Activated CD4-positive, CD25-positive, alpha-beta regulatory T cell treated with anti-CD3 and anti-CD28 coated beads, Interleukin-2, amount 50 U/mL, for 24 hours (primary cell): ENCODE results near the gene PKP1.

Experiments
- ATAC-seq, 2 donors: fragments of 150-1000 bp; cut with Tn5 transposase; one replicate each; pipeline ENCODE4 v1.10.0; 2021; ENCODE audit warnings: mild to moderate bottlenecking in 1 of 2, moderate library complexity in 1 of 2

The PKP1 gene

DNA sequence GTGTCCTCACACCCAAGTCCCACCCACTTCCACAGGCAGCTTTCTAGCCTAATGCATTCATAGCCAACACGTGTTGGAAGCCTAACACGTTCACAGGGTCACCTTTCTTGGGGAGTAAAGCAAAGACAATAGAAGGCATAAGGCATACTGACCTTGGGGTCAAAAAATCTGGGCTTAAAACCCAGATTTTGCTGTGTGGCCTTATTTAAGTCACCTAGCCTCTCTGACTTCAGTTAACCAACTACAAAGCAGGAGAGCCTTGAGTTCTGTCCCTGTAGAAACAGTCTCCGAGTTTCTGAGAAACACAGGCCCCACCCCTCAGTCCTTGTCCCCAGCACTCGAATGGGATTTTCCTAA, 92.8 kb downstream of the PKP1 start:
- ATAC-seq = no peak

DNA sequence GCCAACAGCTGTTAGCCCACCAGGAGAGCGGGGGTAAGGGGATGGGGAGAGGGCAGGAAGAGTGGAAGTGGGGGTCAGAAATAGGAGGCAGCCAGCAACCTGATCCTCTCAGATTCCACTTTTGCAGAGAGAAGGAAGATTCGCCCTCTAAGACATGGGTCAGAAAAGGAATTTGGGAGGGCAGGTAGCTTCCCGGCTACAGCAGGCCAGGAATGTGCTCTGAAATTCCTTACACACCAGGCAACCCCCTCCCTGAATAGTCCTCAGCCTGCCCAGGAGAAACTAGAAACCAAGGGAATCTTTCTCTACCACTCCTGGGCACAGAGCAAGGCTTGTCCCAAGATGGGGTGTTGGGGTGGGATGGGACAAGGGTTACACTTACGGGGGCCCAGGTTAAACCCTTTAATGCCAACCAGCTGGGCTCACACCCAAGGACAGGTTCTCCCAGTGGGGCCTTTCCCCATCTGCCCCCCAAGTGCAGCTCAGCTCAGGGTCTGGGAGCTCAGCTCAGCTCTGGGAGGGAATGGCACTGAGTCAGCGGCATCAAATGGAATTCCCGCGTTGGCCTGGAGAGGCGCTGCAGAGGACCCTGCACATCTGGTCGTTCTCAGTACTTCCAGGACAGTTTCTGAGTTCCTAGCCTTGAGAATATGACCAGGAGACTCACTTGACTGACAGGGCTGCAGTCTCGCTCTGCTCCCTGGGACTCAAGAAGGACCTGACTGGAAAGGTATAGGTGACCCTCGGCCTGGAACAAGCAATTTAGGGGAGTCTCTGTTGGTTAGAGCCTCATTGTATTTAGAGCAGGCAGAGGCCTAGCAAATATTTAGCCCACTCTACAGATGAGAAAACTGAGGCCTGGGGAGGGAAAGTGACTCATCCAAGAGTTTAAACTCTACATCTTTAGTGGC, 93.4 kb downstream of the PKP1 start:
- ATAC-seq = no peak

DNA sequence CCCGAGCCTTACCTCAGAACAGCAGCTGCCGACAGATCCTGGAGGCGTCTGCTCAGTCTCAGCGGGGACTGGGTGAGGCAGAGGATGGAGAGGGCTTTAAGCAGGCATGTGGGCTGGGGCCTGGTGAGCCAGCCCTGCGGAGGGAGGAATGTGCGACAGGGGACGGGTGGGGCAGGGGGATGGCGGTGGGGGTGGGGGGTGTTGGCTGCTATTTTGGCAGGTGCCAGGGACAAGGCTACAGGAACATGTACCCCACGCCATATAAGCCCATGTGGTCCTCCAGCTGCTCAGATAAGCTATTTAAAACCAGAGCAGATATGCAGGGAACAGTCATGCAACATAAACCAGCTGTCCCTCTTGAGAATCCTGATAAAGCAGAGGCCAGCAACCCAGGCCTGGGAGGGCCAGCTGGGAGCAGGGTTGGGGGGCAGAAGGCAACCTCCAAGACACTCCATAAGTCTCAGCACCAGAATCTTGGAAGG, 94.3 kb downstream of the PKP1 start, which contains the start of gene TNNT2:
Gene TNNT2, minus strand, starts transcription at position 70 of the 482 bp plus-strand sequence. CDS start 4,426 bp downstream, outside the sequence.
- ATAC-seq = no peak

DNA sequence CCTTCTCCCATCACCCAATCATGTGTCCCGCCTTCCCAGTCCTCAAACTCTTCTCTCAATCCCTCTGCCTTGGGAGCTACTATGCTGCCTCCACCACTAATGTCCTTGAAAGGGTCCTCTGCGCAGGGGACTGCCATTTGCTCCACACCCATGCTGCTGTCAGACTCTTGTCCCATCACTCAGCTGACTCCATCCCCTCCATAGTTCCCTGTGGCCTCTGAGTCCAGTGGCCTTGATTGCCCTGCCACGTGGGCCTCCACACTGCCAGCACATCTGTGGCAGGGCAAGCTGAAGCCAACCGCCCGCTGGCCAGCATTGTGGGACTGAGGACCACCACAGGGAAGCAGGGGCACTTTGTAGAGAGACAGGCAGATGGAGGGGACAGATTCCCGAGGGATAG, 95.5 kb downstream of the PKP1 start:
- no peak for ATAC-seq

DNA sequence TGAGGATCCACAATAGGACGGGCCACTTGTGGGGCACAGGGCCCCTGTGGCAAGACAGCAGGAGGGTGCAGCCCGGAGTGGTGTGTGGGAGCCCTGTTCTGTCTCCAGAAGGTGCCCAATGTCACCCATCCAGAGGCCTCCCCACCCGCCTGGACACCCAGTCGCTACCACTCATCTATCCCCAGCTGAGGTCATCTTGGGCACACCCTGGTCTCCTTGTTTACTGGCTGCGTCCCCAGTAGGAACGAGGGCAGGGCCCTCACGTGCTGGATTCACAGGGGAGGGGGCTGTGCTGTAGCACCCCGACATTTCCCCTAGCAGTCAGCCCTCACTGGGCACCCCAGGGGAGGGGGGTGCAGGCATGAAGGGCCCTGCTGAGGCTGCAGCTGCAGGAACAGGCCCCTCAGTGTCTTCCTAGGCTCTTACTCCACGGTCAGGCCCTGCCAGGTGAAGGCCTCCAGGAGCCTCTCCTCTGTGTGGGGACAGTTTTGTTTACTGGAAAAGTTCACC, 96.5 kb downstream of the PKP1 start:
- ATAC-seq = no peak

DNA sequence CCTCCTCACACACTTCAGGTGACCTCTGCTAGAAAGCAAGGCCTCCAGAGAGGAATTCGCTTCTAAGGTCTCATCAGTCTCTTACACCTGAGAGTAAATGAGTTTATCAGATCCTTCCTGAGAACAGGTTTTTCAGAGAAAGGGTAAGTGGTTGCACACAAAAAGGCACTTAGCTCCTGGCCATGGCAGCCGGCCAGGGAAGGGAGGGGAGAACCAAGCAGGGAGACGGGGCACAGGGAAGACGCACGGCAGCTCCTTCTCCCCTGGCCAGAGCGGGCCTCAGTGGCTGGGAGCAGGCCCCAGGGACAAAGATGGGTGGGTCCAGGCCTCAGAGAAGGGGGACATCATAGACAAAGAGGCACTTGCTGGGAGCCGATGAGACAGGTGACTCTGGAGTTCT, 97.8 kb downstream of the PKP1 start:
- no peak for ATAC-seq
